GM18507 (cell line): ENCODE data around the gene TNNI3K.

ENCODE experiments used
- DNase-seq: peaks from one replicate; pipeline ENCODE4 v3.0.0; 2011; ENCODE audit warnings: low read depth; ENCODE audit not compliant: insufficient read length; ENCODE audit errors: extremely low spot score
- FAIRE-seq: peaks from 2 replicates; lab custom pipeline; 2011; peaks lifted over from hg19 to GRCh38; lab: Jason Lieb, UNC

TNNI3K gene

GRCh38 chr1:74426208-74426937 is 191.2 kb downstream of the TNNI3K start:
- DNase-seq (no peak), FAIRE-seq (no peak)

DNA sequence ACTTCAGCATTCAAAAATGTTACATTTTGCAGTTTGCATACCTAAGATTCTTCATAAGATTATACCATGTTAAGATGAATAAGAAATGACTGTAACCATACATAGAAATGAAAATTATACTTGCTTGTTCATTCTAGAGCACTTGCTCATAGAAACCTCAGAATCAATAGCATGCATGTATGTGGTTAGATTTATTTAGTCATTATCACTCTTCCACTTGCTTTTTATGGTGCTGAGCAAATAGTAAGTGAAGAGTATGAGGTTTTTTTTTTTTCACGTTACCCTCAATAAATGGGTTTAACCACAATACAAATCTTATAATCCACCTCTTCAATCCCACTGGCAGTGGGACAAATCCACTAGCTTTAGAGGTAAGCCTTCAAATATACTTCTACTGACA is 192.5 kb downstream of the TNNI3K start:
- DNase-seq (no peak), FAIRE-seq (no peak)

- DNase-seq (no peak), FAIRE-seq (no peak)
Observed at GRCh38 chr1:74429580-74429979, 194.4 kb downstream of the TNNI3K start.

DNA sequence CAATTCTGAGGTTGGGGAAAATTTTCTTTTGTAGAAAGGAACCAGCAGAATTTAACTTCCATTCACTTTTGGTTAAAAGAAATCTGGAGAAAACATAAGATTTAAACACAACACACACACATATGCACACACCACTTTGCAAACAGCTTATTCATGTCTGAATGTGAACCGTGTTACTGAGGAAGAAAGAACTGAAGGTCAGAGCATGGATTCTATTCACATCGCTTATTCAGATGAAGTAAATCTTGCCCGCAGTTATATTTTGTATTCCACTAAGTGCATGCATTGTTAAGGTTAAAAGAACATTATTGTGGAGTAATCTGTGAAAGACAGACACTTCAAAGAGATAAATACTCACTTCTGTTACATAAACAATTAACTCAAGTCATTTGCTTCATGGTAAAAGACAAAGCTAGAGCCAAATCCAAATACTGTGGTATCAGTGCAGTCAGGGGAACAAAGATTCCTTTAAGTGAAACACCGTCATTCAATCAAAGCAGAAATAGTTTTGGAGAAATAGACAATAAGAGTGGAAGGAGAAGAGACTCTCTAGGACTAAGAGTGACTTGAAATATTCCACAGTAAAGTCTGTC is 195.3 kb downstream of the TNNI3K start:
- DNase-seq (no peak), FAIRE-seq (no peak)

DNA sequence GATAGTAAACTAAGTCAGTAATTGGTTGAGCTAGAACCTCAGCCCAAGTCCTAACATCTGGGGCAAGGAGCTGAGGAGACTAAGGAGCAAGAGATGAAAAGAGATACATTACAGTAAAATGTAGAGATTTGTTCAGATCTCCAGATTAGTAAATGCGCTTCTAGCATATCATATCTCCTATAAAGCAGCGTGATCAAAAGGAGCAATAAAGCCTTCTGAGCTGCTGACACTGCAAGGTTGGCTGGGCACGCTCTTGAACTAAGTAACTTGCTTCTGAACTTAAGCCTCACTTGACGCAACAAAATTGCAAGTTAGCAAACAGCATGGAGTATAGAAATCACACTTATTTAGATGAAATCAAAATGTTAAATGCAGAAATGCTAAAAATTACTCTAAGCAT is 196.3 kb downstream of the TNNI3K start:
- no peak for FAIRE-seq
- no peak for DNase-seq

- no peak for FAIRE-seq
- DNase-seq: no peak
Observed at GRCh38 chr1:74432325-74432724, 197.1 kb downstream of the TNNI3K start.

GRCh38 chr1:74434321-74434720 is 199.1 kb downstream of the TNNI3K start:
- DNase-seq: no peak
- FAIRE-seq: no peak

DNA sequence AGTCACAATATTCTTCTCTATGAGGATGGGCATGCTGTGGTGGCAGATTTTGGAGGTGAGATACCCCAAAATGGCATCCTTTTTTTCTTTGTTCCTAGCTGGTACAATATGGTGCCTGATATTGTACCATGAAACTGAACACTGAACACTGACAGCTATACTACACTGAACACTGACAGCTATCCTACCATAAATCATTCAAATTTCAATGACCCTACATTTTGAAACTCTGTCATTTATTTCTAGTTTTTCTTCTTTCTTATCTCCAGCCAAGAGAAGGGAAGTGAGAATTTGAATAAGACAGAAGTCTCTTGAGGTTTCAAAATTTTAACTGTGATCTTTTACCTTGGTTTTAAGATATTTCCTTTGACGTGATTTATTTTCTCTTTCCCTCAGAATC is 200.9 kb downstream of the TNNI3K start:
- DNase-seq (no peak), FAIRE-seq (no peak)

GRCh38 chr1:74437035-74437434 is 201.8 kb downstream of the TNNI3K start:
- no peak for FAIRE-seq
- DNase-seq: no peak

- FAIRE-seq (no peak), DNase-seq (no peak)
Observed at GRCh38 chr1:74452035-74452434, 216.8 kb downstream of the TNNI3K start.

DNA sequence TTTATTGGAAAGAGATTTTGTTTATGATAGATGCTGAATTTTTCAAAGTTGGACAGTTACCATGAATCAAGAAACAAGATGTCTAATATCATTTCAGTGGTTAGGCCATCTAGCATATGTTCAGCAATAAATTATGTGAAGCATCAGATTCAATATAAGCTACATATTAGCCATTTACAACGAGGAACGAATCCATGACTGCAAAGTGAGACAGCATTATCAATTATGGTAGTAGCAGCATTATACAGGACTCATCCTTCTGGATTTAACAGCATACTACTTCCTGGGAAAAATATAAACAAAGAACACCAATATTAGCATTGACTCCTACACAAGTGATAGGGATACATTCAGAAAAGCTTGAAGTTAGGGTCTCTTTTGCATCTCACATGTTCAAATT is 218.1 kb downstream of the TNNI3K start:
- FAIRE-seq (no peak), DNase-seq (no peak)

GRCh38 chr1:74455390-74455789 is 220.2 kb downstream of the TNNI3K start:
- no peak for DNase-seq
- FAIRE-seq: no peak

- no peak for FAIRE-seq
- no peak for DNase-seq
Observed at GRCh38 chr1:74457253-74457652, 222.1 kb downstream of the TNNI3K start.

DNA sequence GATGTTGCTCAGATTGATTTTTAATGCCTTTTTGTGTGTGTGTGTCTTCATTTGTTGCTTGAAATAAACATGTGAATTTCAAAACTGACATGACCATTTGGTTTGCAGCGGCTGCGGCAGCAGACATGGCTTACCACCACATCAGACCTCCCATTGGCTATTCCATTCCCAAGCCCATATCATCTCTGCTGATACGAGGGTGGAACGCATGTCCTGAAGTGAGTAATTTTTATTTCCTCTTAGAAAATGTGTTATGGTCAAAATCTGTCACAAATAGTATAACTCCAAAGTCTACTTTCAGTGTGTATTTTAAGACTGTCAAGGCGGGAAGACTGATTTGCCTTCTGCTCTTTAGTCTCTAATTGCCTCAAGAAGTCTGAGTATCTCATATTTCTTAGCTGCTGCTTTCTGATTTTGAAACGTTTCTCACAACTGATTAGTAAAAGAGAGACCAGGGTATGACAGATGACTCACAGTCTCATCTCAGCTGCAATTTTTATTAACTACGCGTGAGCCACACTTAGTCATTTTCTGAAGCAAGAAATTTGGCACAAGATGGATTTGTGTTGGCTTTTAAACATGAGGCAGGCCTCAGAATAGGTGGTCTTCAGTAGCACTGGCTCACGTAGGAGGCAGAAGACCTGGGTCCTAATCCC is 228.3 kb downstream of the TNNI3K start:
- DNase-seq: no peak
- FAIRE-seq: no peak

GRCh38 chr1:74464037-74464436 is 228.8 kb downstream of the TNNI3K start:
- FAIRE-seq: no peak
- DNase-seq: no peak

- no peak for DNase-seq
- no peak for FAIRE-seq
Observed at GRCh38 chr1:74465193-74465681, 230.1 kb downstream of the TNNI3K start.

- FAIRE-seq (no peak), DNase-seq (no peak)
Observed at GRCh38 chr1:74467786-74468377, 232.7 kb downstream of the TNNI3K start.

- FAIRE-seq: no peak
Observed at GRCh38 chr1:74468982-74469603, 233.9 kb downstream of the TNNI3K start.

DNA sequence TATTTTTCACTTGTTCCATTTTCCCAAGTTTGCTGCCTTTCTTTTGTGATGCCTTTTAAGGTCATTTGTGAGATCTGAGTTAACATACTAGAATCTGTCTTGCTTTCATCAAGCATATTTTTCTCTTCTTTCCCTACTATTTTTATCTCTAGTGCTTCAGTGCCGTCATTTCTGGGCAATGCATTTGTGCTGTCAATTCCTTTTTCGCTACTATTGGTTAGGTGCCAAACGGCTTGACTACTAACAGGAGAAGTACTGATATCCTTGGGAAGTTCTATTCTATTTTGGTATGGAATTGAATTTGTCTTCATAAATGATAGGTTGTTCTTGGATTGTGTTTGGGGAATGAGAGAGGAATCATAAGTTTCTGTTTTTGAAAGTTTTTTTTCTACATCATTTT is 235.1 kb downstream of the TNNI3K start:
- no peak for DNase-seq
- no peak for FAIRE-seq

More at GRCh38 chr1:74468982-74469603, 233.9 kb downstream of the TNNI3K start:
- DNase-seq: no peak

DNA sequence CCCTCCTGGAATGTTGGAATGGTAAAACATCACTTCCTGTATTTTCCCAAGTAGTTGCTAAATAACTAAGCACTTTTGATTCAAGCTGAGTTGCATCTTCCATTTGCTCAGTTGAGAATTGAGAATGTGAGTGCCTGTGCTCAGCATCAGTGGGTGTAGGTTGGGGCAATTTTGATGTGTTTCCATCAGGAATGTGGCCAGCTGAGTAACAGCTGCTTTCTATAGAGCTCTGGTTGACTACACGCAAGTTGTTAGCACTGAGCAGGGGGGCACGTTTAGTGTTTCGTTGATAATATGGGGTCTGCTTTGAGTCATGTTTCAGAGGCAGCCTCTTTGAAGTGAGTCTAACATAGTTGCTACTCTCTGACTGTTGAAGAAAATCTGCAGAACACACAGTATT is 235.7 kb downstream of the TNNI3K start:
- DNase-seq (no peak), FAIRE-seq (no peak)
